ENCODE results near the gene HECTD4. TPM values are rescaled to one million over a fixed set of nuclear protein-coding genes. Genes with fewer than 3 reads are reported as not detected.

The HECTD4 gene
- total RNA-seq, 1 experiment from 2014 or later, result 31.2 TPM

GRCh38 chr12:112112409-112113133 is 269.7 kb downstream of the HECTD4 start:
- peaks cover 60 to 74% of the 10 kb centered on the region in 2 experiments for H3K4me1 ChIP-seq (ENCODE audit: control insufficient read depth in 1 of 2, insufficient read depth in 2 of 2, low read length in 2 of 2)
- no peaks in the 10 kb centered on the region for H3K9me2 ChIP-seq (ENCODE audit: insufficient read depth)
- BruUV-seq (replicated peaks), result no TSS peak
- ChIA-PET POLR2A (interaction anchor here (0.9 to 3.4 kb wide), 4 partner anchors 10 to 22 kb away, joined by 3 to 11 read pairs (median 5); partner anchors contain the start of gene TRAFD1), RAD21 (ENCODE audit: low non-redundant PET in 1 of 2, low total read pairs in 2 of 2, uncharacterized antibody in 2 of 2, unreplicated experiment in 2 of 2) (interaction anchor here (0.7 to 1.5 kb wide), 4 partner anchors 274 to 1922 kb away, joined by 3 to 5 read pairs (median 3); no protein-coding TSS in a partner anchor), CTCF (interaction anchor here (0.6 to 1.6 kb wide), 2 partner anchors 9 to 61 kb away, joined by 3 read pairs; no protein-coding TSS in a partner anchor)
- H3K79me2 ChIP-seq (ENCODE audit: insufficient read depth, low read length), result peaks cover 15% of the 10 kb centered on the region
- no peaks in the 10 kb centered on the region for H3K9me3 ChIP-seq (ENCODE audit: control insufficient read depth in 1 of 2, insufficient read depth in 1 of 2, low read depth in 1 of 2, low read length in 2 of 2)
- ATAC-seq (peak; percentile 53), DNase-seq (ENCODE audit: low read depth, low spot score) (peak; percentile 84)
- peak overlapping the region; percentile 51 for H3K9ac ChIP-seq (ENCODE audit: low read length)
- H2AFZ ChIP-seq (ENCODE audit: low read depth, low read length, poor library complexity, severe bottlenecking), result peak overlapping the region; percentile 44
- H3K27ac ChIP-seq (ENCODE audit: low read depth, low read length), result peak overlapping the region; percentile 96
- H3K36me3 ChIP-seq (ENCODE audit: control insufficient read depth in 1 of 2, insufficient read depth in 2 of 2, low read length in 2 of 2), result no peaks in the 10 kb centered on the region
- TF ChIP-seq, protein P1, sequence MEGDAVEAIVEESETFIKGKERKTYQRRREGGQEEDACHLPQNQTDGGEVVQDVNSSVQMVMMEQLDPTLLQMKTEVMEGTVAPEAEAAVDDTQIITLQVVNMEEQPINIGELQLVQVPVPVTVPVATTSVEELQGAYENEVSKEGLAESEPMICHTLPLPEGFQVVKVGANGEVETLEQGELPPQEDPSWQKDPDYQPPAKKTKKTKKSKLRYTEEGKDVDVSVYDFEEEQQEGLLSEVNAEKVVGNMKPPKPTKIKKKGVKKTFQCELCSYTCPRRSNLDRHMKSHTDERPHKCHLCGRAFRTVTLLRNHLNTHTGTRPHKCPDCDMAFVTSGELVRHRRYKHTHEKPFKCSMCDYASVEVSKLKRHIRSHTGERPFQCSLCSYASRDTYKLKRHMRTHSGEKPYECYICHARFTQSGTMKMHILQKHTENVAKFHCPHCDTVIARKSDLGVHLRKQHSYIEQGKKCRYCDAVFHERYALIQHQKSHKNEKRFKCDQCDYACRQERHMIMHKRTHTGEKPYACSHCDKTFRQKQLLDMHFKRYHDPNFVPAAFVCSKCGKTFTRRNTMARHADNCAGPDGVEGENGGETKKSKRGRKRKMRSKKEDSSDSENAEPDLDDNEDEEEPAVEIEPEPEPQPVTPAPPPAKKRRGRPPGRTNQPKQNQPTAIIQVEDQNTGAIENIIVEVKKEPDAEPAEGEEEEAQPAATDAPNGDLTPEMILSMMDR (IDR thresholded peaks at IDR 0.05 in 2 of 3, conservative IDR thresholded peaks at IDR 0.05 in 1 of 3; ENCODE audit: borderline replicate concordance in 1 of 3, insufficient read depth in 1 of 3, low read depth in 2 of 3, low read length in 2 of 3), result peak in 2 of 3 experiments; percentile 39 to 53; a peak in 3 of 6 replicates
- TF ChIP-seq POLR2AphosphoS5 (IDR thresholded peaks at IDR 0.05; ENCODE audit: low read depth, low read length), result peak; percentile 66
- peak; percentile 40 for TF ChIP-seq YY1 (IDR thresholded peaks at IDR 0.05; ENCODE audit: extremely low read depth, insufficient replicate concordance, low read depth, low read length)
- TF ChIP-seq ZNF274 (IDR thresholded peaks at IDR 0.05; ENCODE audit: low read depth, low read length), result no peak
- intact Hi-C loops (cut with micrococcal nuclease), result no loop called here
- H4K20me1 ChIP-seq (ENCODE audit: insufficient read depth), result no peaks in the 10 kb centered on the region
- peak overlapping the region; percentile 7 to 35; a peak in 3 of 4 replicates for H3K4me3 ChIP-seq (replicated peaks in 1 of 2; ENCODE audit: low read depth in 1 of 2, low read length in 2 of 2)
- H3K27me3 ChIP-seq (ENCODE audit: insufficient read depth, low read length), result no peaks in the 10 kb centered on the region
- H3K4me2 ChIP-seq (ENCODE audit: low read length), result peak overlapping the region; percentile 95
